Dendritic cell treated with granulocyte-macrophage colony-stimulating factor and Interleukin-4, amounts not matched to agents 40 ng/mL and 50 ng/mL, for 4 days (primary cell): ENCODE data around the gene IGSF11.

Experiments
- H3K27ac Mint-ChIP-seq: one replicate; pipeline ENCODE4 v1.8.0; 2022; ENCODE audit warnings: mild to moderate bottlenecking, mixed read lengths
- H3K27me3 Mint-ChIP-seq: one replicate; pipeline ENCODE4 v1.8.0; 2022; ENCODE audit warnings: mild to moderate bottlenecking, mixed read lengths
- H3K36me3 Mint-ChIP-seq: one replicate; pipeline ENCODE4 v1.8.0; 2022; ENCODE audit warnings: low read depth, mixed read lengths
- H3K4me1 Mint-ChIP-seq: one replicate; pipeline ENCODE4 v1.8.0; 2022; ENCODE audit warnings: low read depth, mixed read lengths
- H3K4me3 Mint-ChIP-seq: one replicate; pipeline ENCODE4 v1.8.0; 2022; ENCODE audit warnings: mild to moderate bottlenecking, moderate library complexity, mixed read lengths
- H3K9me3 Mint-ChIP-seq: one replicate; pipeline ENCODE4 v1.8.0; 2022; ENCODE audit warnings: mixed read lengths
- intact Hi-C: fragments of 100-400 bp; cut with micrococcal nuclease; formaldehyde crosslinking; loops from one replicate; pipeline ENCODE4 v1.15.0; 2022

IGSF11 gene

GRCh38 chr3:118949113-118949760 lies 85.4 kb downstream of the IGSF11 start:
- H3K4me1 Mint-ChIP-seq = no peaks in the 10 kb centered on the region
- no peak overlapping the region for H3K4me3 Mint-ChIP-seq
- intact Hi-C loops = no loop called here
- H3K9me3 Mint-ChIP-seq = no peaks in the 10 kb centered on the region
- no peaks in the 10 kb centered on the region for H3K27me3 Mint-ChIP-seq
- H3K27ac Mint-ChIP-seq = no peak overlapping the region
- H3K36me3 Mint-ChIP-seq = no peaks in the 10 kb centered on the region

- Mint-ChIP-seq H3K36me3 (no peaks in the 10 kb centered on the region), H3K9me3 (no peaks in the 10 kb centered on the region), H3K4me3 (no peak overlapping the region), H3K4me1 (no peaks in the 10 kb centered on the region), H3K27me3 (no peaks in the 10 kb centered on the region), H3K27ac (no peak overlapping the region)
- intact Hi-C loops = no loop called here
These were observed 86.5 kb downstream of the IGSF11 start for GRCh38 chr3:118948146-118948545.

GRCh38 chr3:118946449-118946848 lies 88.2 kb downstream of the IGSF11 start:
- intact Hi-C loops = no loop called here

GRCh38 chr3:118945834-118946233 lies 88.8 kb downstream of the IGSF11 start:
- no peaks in the 10 kb centered on the region for H3K4me1 Mint-ChIP-seq

More at GRCh38 chr3:118946449-118946848, 88.2 kb downstream of the IGSF11 start:
- H3K27me3 Mint-ChIP-seq = no peaks in the 10 kb centered on the region
- H3K9me3 Mint-ChIP-seq = no peaks in the 10 kb centered on the region
- no peak overlapping the region for H3K4me3 Mint-ChIP-seq
- H3K4me1 Mint-ChIP-seq = no peaks in the 10 kb centered on the region
- no peaks in the 10 kb centered on the region for H3K36me3 Mint-ChIP-seq
- no peak overlapping the region for H3K27ac Mint-ChIP-seq

GRCh38 chr3:118943597-118943996 lies 91.0 kb downstream of the IGSF11 start:
- Mint-ChIP-seq H3K27me3 (no peaks in the 10 kb centered on the region), H3K4me3 (no peak overlapping the region), H3K36me3 (no peaks in the 10 kb centered on the region), H3K27ac (no peak overlapping the region), H3K4me1 (no peaks in the 10 kb centered on the region), H3K9me3 (no peaks in the 10 kb centered on the region)
- intact Hi-C loops = no loop called here

More at GRCh38 chr3:118945834-118946233, 88.8 kb downstream of the IGSF11 start:
- no peak overlapping the region for H3K27ac Mint-ChIP-seq
- H3K4me3 Mint-ChIP-seq = no peak overlapping the region
- intact Hi-C loops = no loop called here
- H3K9me3 Mint-ChIP-seq = no peaks in the 10 kb centered on the region
- no peaks in the 10 kb centered on the region for H3K27me3 Mint-ChIP-seq
- H3K36me3 Mint-ChIP-seq = no peaks in the 10 kb centered on the region

GRCh38 chr3:118942671-118943070 lies 92.0 kb downstream of the IGSF11 start:
- intact Hi-C loops = no loop called here
- Mint-ChIP-seq H3K36me3 (no peaks in the 10 kb centered on the region), H3K9me3 (no peaks in the 10 kb centered on the region), H3K4me3 (no peak overlapping the region), H3K4me1 (no peaks in the 10 kb centered on the region), H3K27me3 (no peaks in the 10 kb centered on the region), H3K27ac (no peak overlapping the region)

- H3K4me1 Mint-ChIP-seq = no peaks in the 10 kb centered on the region
- H3K9me3 Mint-ChIP-seq = no peaks in the 10 kb centered on the region
- intact Hi-C loops = no loop called here
- no peak overlapping the region for H3K27ac Mint-ChIP-seq
- H3K4me3 Mint-ChIP-seq = no peak overlapping the region
- no peaks in the 10 kb centered on the region for H3K27me3 Mint-ChIP-seq
- no peaks in the 10 kb centered on the region for H3K36me3 Mint-ChIP-seq
These were observed 92.5 kb downstream of the IGSF11 start for GRCh38 chr3:118942195-118942594.

DNA sequence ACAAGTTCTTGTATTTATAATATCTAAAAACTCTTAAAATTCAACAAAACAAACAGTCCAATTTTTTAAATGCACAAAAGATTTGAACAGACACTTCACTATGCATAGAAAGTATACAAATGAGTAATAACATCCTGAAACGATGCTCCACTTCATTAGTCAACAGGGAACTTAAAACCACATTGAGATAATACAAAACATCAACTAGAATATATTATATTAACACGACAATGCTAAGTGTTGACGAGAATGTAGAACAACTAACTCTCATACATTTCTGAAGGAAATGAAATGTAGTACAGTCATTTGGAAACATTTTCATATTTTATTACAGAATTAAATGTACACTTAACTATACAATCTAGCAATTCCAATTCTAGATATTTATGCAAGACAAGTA lies 93.4 kb downstream of the IGSF11 start:
- H3K27me3 Mint-ChIP-seq = no peaks in the 10 kb centered on the region
- no peak overlapping the region for H3K27ac Mint-ChIP-seq
- no peak overlapping the region for H3K4me3 Mint-ChIP-seq
- H3K9me3 Mint-ChIP-seq = no peaks in the 10 kb centered on the region
- no peaks in the 10 kb centered on the region for H3K4me1 Mint-ChIP-seq
- intact Hi-C loops = no loop called here
- H3K36me3 Mint-ChIP-seq = no peaks in the 10 kb centered on the region

- Mint-ChIP-seq H3K9me3 (no peaks in the 10 kb centered on the region), H3K27me3 (no peaks in the 10 kb centered on the region), H3K4me3 (no peak overlapping the region), H3K36me3 (no peaks in the 10 kb centered on the region), H3K27ac (no peak overlapping the region), H3K4me1 (no peaks in the 10 kb centered on the region)
- intact Hi-C loops = no loop called here
These were observed 96.3 kb downstream of the IGSF11 start for GRCh38 chr3:118938183-118938961.

- H3K36me3 Mint-ChIP-seq = no peaks in the 10 kb centered on the region
- intact Hi-C loops = no loop called here
- H3K4me3 Mint-ChIP-seq = no peak overlapping the region
- H3K27me3 Mint-ChIP-seq = no peaks in the 10 kb centered on the region
- no peaks in the 10 kb centered on the region for H3K9me3 Mint-ChIP-seq
- no peak overlapping the region for H3K27ac Mint-ChIP-seq
- no peaks in the 10 kb centered on the region for H3K4me1 Mint-ChIP-seq
These were observed 97.8 kb downstream of the IGSF11 start for GRCh38 chr3:118936811-118937210.

GRCh38 chr3:118932822-118933558 lies 101.7 kb downstream of the IGSF11 start:
- Mint-ChIP-seq H3K27me3 (no peaks in the 10 kb centered on the region), H3K36me3 (no peaks in the 10 kb centered on the region), H3K27ac (no peak overlapping the region), H3K4me3 (no peak overlapping the region), H3K4me1 (no peaks in the 10 kb centered on the region), H3K9me3 (no peaks in the 10 kb centered on the region)
- intact Hi-C loops = no loop called here

DNA sequence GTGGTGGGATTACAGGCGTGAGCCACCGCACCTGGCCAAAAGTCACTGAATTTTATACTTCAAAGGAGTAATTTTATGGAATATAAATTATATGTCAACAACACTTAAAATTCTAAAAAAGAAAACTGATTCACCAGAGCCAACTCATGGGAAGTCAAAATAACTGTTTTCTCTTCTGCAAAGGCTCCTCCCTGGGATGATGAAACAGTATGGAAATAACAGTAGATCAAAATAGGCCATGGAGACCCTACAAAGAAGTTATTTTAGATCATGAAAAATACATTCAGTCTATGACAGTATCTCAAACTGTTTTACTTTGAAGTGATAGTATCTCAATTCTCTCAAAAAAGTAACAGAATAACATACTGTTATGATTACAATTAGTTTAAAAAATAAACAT lies 102.7 kb downstream of the IGSF11 start:
- H3K4me3 Mint-ChIP-seq = no peak overlapping the region
- no peaks in the 10 kb centered on the region for H3K27me3 Mint-ChIP-seq
- no peaks in the 10 kb centered on the region for H3K9me3 Mint-ChIP-seq
- H3K27ac Mint-ChIP-seq = no peak overlapping the region
- no peaks in the 10 kb centered on the region for H3K4me1 Mint-ChIP-seq
- no peaks in the 10 kb centered on the region for H3K36me3 Mint-ChIP-seq
- intact Hi-C loops = no loop called here

GRCh38 chr3:118927449-118927848 lies 107.2 kb downstream of the IGSF11 start:
- H3K4me1 Mint-ChIP-seq = no peaks in the 10 kb centered on the region
- H3K27me3 Mint-ChIP-seq = no peaks in the 10 kb centered on the region
- intact Hi-C loops = no loop called here
- no peak overlapping the region for H3K4me3 Mint-ChIP-seq
- H3K27ac Mint-ChIP-seq = no peak overlapping the region
- H3K36me3 Mint-ChIP-seq = no peaks in the 10 kb centered on the region
- H3K9me3 Mint-ChIP-seq = no peaks in the 10 kb centered on the region

DNA sequence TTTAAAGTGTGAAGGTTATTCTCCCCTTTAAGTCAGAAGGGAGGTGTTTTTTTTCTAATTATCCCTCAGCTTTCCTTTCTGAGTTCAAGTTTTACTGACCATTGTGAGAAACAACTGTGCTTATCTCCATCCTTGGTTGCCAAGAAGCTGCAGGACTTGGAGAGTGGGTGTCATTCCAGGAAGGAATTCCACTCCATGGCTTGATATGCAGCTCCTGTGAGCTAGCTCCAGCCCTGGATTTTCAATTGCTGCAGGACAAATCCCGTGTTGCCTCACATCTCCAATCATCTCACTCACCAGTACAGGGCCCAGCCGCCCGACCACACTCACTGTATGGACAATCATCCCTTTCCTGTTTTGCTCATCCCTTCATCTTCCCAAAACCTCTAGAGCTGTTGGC lies 122.5 kb downstream of the IGSF11 start:
- Mint-ChIP-seq H3K36me3 (no peaks in the 10 kb centered on the region), H3K9me3 (no peaks in the 10 kb centered on the region), H3K4me3 (no peak overlapping the region), H3K4me1 (no peaks in the 10 kb centered on the region), H3K27ac (no peak overlapping the region), H3K27me3 (no peaks in the 10 kb centered on the region)
- intact Hi-C loops = no loop called here
